NCI-H345 treated with DMSO at 0.1 percent for 48 hours (cell line): ENCODE measurements around the gene URAD.
"Not testable (repeated sequence)": the region's sequence is repeated elsewhere in the genome, so short reads cannot be mapped to it uniquely, and the experiment has no call there.

Experiments
- DNase-seq: peaks from one replicate; lab custom pipeline; 2025; ENCODE audit not compliant: unreplicated experiment; lab: John Stamatoyannopoulos, UW

The URAD gene

DNA sequence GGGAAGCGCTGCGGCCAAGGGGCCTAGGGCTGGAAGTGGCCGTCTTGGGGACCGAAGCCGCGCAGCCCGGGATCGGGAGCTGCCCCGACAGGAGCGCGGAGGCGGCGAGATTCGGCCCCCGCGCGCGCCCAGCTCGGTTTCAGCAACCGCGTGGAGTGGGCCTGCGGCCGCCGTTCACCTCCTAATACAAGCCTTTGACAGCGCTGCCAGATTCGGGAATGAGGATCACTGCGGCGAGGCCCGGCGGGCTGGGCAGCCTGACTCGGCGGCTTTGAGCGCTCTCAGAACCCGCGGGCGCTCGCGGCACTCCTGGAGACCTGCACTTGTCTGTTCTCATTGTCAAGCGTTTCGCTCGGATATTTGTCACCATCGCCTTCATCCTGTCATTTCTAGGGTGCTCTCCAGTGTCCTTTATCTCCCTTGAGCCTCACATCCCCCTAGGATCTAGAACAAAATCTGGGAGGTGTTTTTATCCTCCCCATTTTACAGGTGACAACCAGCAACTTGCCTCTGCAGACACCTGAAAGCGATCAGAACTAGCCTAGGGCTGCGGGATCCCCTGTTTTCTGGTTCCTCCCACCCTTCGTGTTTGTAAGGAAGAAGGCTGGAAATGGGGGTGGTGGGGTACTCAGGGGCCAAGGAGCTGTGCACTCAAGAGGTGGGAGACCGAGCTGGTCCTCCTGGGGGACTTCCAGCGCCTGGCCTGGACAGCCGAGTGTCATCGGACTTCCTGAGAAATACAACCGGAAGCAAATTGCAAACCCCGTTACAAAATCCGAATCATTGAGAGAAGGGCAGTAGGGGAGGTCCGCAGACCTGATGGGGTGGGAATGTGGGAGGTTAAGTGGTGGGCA lies 17.9 kb downstream of the URAD start:
- no peak for DNase-seq

DNA sequence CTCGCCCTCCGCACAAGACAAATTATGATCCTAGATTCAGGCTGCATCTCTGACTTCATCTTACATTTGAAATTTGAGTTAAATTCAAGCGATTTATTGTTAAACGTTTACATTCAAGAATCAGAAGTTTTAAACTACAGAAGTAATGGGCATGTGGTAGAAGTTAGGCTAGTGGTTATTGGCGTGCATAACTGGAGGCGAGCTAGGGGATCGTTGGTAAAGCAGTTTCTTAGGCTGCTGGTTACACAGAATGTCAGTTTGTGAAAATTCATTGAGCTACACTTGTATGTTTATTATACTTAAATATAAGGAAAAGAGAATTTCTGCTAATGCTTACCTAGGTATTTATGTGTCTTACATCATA lies 18.6 kb downstream of the URAD start:
- no peak for DNase-seq

DNA sequence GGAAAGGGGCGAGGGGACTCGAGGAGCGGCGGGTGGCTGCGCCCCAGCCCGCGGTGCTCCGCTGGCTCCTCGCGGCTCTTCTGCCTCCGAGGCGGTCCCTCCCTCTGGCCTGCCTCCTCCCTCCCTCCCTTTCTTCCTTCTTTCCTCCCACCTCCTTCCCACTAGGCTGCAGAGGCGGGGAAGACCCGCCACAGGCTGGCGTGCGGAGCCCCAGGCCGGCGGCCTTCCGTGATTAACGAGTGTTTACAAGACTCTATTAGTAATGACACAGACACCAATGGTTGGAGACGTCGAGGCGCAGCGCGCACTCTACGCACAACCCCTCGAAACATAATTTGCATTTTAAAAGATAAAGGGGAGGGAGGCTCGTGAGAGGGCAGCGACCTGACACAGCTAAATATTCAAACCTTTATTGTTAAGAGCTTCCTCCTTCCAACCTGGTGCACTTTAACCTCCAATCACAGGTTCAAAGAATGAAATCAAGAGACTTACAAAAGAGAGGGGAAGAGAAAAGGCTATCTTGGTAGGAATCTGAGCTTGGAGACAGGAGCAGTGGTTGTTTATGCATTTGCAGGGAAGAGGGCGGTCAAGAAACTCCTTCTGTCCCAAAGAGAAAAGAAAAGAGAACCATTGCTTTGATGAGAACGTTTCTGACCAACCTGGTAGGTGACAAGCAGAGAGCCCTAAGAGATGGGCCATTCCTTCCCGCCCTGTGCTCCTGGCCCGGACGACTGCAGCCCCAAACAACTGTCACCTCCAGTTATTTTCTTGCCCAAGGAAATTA lies 19.2 kb downstream of the URAD start, which contains the start of gene CDX2:
CDX2 (minus strand) TSS at position 234 of the 784 bp plus-strand sequence. CDS start 309 bp downstream, outside the sequence.
- no peak for DNase-seq

DNA sequence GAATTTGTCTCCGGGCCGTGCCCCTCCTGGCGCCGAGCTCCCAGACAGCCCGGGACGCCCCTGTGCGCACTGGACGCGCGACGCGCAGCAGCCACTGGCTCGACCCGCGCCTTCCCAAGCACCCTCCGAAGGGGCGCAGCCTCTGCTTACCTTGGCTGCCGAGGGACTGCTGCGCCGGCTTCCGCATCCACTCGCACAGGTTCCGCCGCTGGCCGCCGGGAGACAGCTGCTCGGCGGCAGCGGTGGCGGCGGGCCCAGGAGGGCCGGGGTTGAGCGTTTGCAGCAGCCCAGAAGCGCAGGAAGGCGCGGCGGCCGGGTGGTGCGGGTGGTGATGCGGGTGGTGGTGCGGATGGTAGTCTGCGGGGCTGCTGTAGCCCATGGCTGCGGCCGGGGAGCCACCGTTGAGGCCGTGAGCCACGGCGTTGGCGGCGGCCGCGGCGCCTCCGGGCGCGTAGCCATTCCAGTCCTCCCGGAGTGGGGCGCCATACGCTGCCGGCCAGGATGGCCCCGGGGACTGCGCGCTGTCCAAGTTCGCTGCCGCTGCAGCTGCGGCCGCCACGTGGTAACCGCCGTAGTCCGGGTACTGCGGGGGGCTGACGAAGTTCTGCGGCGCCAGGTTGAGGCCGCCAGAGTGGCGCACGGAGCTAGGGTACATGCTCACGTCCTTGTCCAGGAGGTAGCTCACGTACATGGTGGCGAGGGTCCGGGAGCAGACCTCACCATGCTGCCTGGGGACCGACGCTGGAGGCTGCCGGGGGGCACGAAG lies 20.0 kb downstream of the URAD start:
- DNase-seq = no peak

DNA sequence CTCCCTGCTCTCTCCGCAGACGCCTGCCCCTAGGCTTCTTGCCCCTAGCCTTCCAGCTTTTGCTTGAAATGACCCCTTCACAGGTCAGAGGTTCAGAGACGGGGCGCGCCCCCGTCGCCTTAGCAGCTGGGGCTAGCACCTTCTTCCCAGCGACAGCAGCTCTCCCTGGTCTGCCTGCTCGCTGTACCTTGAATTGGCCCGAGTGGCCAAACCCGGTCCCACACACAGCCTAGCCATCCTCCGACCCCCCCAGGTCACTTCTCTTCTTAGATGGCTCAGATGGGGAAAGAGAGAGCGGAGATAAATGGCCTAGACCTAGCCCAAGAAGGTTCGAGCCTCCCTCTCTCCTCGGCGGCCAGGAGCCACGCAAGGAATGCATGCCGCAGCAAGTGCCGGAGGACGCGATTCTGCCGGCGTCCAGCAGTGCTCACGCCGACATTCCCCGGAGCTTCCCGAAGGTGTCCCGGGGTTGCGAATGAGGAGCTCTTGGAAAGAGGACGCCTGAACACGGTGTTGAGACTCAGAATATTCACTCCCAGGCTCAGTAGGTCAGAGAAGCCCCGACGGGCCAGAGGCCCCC lies 20.7 kb downstream of the URAD start:
- DNase-seq = no peak

DNA sequence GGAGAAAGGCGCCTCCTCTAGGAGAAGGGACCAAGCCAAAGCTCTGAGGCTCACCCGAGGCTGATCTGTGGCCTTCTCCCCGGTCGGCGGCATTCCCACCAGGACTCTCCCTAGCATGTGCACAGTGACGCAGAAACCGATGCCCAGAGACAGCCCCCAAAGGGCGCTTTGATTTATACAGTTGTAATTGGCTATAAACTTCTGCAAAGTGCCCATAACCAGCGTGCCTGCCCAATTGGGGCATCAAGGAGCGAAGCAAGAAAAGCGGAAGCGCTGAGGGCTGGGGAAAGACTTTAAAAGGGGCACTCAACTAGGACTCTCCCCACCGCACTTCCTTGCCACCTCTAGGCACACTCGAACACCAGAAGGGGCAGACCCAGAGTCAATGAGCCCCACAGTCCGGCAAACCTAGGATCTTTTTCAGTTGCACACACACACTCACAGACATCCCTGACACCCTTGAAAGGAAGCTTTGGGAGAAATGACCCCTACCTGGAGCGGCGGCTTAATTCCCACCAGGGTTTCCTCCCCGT lies 21.2 kb downstream of the URAD start:
- no peak for DNase-seq

DNA sequence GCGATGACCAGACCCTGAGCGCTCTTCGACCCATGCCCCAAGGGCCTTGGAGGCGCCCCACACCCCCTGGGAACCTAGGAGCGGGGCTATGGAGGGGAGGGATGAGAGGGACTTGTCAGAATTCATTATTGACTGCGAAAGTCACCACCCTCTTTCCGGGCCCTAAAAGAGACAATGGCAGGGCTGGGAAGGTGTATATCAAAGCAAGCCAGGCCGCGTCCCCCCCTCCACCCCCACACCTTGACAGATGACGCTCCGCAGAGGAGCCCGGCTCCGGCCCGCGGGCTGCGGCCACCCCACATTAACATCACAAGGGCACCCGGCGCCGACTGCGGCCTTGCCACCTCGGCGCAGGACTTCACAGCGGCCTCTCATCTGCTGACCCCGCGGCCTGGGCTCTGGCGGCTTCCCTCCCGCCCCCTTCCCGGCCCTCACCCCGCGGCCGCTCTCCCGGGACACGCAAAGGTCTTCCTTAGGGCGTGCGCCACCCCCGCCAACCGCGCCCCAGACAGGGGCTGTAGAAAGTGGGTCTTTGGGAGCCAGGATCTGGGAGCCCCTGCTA lies 21.8 kb downstream of the URAD start:
- DNase-seq = no peak

DNA sequence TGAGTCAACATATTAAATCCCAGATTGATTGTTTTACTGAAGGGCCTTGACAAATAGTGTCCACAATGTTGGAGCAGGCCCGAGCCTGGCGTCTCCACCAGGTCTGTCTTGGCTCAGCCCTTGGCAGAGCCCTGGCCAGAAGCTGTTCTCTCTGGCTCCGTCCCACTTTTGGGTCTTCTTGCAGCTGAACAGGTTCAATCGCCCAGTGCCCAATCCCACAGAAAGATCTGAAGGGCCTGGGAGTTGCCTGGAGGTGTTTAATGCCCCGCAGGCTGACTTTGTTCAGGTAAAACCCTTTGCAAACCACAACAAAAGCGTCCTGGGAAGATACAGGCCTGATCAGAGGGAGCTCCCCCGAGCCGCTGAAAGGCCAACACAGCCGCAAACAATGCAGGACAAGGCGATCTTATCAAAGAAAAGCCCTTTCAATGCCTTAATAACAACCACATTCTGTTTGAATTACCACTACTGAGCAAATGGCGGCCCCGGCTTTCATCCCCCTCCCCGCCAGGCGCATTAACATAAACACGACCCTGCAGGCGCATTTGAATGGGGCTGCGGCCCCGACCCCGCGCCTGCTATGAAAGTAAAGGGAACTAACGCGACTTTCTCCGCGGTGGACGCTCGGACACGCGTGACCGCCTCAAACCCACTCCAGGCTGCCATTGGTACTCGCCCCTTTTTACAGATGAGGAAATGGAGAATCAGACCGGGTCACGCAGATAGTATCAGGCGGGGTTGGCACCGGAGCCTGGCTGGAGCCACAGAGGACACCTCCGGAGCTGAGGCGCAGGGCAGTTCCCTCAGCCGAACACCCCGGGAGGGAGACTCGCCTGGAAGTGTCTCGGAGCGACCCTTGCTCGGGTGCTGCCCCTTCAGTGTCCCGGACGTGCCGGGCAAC lies 22.5 kb downstream of the URAD start:
- DNase-seq = no peak

DNA sequence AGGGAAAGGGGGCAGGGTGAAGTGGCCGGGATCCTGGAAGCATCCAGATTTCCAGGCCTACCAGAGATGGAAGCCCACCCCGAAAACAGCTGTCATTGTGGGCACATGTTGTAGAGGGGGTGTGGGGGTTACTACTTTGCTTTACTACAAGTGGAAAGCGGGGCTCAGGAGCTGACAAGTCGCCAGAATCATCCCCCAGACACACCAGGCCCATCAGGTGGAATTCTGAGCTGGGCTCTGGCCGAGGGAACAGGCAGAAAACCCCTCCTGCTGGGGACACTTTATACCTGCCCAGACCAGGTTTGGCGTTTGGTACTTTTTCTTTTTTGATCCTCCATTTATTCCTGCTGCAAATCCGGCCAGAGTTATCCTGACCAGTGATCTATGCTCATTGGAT lies 23.2 kb downstream of the URAD start:
- no peak for DNase-seq

DNA sequence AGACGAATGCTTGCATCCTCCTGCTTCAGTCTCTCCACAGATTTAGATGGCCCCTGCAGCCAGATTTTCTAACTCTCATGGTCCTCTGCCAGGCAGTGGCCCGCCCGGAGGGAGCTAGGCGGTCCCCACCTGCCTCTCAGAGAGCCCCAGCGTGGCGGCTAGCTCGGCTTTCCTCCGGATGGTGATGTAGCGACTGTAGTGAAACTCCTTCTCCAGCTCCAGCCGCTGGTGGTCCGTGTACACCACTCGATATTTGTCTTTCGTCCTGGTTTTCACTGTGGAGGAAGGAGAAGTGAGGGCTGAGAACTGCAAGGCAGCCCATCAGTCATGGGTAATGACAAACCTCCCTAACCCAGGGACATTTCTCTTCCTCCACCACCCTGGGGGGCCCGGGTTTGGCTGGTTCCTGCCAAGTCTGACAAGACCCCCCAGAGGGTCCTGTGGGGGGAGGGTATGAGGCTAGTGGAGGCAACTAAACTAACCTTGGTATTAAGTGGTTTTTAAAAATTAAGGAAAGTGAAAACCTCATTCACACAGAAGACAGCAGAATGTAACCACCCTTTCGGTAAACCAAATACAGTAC lies 23.7 kb downstream of the URAD start:
- no peak for DNase-seq

DNA sequence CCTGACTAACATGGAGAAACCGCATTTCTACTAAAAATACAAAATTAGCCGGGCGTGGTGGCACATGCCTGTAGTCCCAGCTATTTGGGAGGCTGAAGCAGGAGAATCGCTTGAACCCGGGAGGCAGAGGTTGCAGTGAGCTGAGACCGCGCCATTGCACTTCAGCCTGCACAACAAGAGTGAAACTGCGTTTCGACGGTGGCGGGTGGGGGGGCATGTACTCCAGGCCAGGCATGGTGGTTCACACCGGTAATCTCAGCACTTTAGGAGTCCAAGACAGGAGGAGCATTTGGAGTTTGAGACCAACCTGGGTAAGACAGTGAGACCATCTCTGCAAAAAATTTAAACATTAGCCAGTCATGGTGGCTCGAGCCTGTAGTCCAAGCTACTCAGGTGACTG lies 24.3 kb downstream of the URAD start:
- DNase-seq = not testable (repeated sequence)

DNA sequence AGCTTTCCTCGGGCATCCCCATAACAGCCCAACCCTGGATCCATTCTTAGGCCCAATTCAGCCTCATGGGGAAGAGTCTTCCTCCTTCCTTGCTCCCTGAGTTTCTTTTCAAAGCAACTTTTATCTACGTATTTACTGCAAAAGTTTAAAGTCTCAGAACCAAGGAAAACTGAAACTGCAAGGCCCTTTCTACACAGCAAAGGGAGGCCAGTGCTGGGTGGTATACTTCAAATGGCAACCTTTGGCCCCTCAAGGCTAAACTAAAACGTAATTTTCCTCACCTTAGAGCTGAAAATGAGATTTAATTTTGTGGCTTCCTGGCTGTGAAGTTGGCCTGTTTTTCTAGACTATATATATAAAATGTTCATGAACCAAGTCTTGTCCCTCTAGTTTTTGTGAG lies 25.0 kb downstream of the URAD start:
- no peak for DNase-seq

DNA sequence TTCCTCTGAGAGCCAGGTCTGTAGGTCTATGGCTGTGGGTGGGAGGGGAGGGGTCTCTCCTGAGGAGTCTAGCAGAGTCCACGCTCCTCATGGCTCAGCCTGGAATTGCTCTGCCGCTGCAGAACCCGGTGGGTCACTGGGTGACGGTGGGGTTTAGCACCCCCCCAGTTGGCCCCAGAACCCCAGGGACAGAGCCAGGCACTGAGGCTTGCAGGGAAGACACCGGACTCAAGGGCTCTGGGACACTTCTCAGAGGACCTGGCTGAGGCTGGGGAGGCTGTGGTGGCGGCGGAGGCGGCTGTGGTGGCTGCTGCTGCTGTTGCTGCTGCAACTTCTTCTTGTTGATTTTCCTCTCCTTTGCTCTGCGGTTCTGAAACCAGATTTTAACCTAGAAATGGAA lies 25.5 kb downstream of the URAD start:
- DNase-seq = no peak

DNA sequence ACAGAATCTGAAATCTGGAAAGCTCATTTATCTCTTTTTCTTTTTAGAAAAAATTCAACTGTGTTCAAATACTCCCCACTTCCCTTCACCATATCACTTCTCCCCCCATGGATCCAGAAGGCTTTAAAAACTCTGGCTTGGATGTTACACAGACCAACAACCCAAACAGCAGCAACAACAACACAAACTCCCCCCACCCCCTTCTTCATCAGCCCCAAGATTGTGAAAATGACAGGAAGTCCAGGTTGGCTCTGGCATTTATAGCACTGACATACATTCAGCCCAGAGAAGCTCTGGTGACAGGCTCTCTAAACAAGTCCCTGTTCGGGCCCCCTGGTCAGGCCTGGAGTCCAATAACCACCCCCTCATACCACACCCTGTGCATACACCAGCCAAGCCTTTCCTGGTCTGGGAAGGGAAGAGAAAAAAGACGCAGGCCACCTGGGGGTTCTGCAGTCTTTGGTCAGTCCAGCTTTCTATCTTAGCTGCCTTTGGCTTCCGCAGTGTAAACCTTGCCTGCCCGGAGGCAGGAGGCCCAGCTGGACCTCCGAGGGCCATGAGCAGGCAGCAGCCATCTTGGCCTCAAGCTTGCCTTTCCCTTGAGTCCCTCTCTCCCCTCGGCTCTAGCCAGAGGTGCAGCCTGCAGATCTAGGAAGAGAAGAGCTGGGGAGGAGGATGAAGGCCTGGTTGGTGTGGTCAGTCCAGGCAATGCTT lies 26.2 kb downstream of the URAD start:
- DNase-seq = no peak

DNA sequence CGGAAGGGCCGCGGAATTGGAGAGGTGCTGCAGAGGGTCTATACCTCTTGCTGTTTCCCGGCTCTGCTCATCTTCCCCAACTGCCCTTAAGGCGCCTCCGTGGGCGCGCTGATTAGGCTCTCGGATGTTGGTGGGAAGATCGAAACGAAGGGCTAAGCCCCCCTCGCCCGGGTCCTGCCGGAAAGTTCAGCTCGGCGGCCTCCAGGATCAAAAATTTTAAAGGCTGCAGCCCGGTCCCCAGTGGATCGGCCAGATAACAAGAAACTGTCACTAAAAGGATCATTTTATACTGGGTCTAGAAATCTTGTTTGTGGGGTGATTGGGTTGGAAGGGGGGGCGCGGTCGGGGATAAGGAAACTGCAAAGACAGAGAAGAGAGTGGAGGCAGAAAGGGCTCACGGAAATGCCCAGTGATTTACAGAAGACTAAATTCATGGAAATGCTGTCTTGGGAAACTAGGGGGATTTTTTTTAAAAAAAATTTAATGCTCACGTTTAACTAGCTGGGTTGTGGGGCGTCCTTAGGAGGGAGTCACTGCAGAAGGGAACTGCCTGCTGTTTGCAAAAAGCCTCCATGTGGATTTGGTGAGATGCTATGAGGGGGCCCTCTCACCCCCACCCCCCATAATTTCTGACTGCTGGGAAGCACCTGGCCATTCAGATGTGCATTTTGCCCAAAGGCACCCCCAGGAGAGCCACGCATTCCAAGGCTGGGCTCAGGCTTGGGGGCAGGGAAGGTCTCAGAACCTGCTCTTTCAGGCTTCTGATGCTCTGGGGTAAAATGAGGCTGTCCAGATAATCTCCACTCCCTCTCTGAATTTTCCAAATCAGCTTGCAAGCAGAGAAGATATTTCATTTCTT lies 27.0 kb downstream of the URAD start:
- DNase-seq = no peak

DNA sequence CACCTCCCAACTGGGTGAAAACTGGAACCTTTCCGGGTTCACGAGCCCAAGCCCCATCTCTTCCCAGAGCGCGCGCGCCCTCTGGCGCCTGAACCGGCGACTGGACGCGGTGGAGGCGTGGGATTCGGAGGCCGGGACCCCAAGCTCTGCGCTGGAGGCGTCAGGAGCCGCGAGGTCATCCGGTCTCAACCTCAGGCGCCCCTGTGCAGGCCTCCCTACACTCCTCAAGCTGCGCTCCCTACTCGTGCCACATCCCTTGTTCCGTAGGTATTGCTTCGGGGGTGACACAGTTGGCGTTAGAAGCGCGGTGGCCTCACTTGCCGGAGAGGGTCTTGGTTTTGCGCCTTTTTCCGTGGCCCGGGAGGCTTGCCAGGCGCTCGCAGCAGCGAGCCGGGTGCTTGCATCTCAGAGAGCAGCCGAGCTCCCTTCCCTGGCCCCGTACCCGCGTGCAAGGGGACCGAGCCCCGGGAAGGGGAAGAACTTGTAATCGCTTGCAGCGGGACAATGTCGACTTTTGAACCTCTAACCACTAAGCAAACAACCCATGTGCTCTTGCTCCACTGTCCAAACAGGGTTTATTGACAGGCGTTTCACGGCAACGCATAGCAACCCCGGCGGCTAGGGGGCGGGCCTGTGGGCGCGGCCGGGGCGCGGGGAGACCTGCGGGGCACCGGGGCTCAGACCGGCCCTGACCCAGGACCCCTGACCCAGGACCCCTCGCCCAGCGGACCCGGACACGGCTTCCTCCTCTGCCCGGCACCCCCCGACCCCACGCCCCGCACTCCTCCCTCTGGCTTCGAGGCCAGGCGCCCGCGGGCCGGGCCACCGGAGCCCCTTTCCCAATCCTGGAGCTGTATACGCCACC lies 27.9 kb downstream of the URAD start:
- no peak for DNase-seq

DNA sequence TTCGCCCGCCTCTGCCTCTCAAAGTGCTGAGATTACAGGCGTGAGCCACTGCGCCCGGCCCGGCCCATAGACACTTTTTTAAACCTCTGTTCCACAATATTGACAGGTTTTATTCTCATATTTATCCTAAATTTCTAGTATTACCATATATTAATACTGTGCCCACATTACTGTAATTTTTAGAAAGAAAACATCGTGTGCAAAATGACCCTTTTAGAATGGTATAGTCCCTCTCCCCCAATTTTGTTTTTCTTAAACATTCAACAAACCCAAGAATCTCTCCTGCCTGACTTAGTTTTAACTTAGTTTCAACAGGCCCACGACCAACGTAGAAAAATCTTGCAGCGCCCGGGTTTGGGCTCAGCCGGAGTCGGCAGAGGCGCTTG lies 28.5 kb downstream of the URAD start:
- no peak for DNase-seq
